DOHH2 (cell line): ENCODE measurements around the gene ITGB1BP2.
"Not testable (repeated sequence)": the region's sequence is repeated elsewhere in the genome, so short reads cannot be mapped to it uniquely, and the experiment has no call there.

Experiments used
- H3F3A ChIP-seq: fragments of 200-600 bp; sonication (generic), shearing (Covaris generic); 2 replicates; pipeline ENCODE4 v1.6.0; 2016; ENCODE audit warnings: antibody characterized with exemption, mild to moderate bottlenecking; ENCODE audit not compliant: control insufficient read depth, insufficient read depth
- H3K27ac ChIP-seq: fragments of 200-600 bp; sonication (generic); 2 replicates; pipeline ENCODE4 v1.5.1; 2014; ENCODE audit warnings: low read depth, mild to moderate bottlenecking, low read length, moderate library complexity
- H3K27me3 ChIP-seq: fragments of 200-600 bp; sonication (generic); 2 replicates; pipeline ENCODE4 v1.6.1; 2014; ENCODE audit warnings: mild to moderate bottlenecking, low read length, mixed read lengths; ENCODE audit not compliant: control insufficient read depth
- H3K36me3 ChIP-seq: fragments of 200-600 bp; sonication (generic); 2 replicates; pipeline ENCODE4 v1.6.1; 2014; ENCODE audit warnings: mild to moderate bottlenecking, low read length, moderate library complexity, mixed read lengths; ENCODE audit not compliant: control insufficient read depth
- H3K4me1 ChIP-seq: fragments of 200-600 bp; sonication (generic); 2 replicates; pipeline ENCODE4 v1.6.1; 2014; ENCODE audit warnings: mild to moderate bottlenecking, low read length, mixed read lengths; ENCODE audit not compliant: control insufficient read depth
- H3K4me2 ChIP-seq: fragments of 200-600 bp; sonication (generic); 2 replicates; pipeline ENCODE4 v1.6.0; 2014; ENCODE audit warnings: mild to moderate bottlenecking, low read length, moderate library complexity
- H3K4me3 ChIP-seq: fragments of 200-600 bp; sonication (generic); 2 replicates; pipeline ENCODE4 v1.5.1; 2014; ENCODE audit warnings: mild to moderate bottlenecking, low read length, mixed read lengths
- H3K79me2 ChIP-seq: fragments of 200-600 bp; sonication (generic); 2 replicates; pipeline ENCODE4 v1.6.1; 2014; ENCODE audit warnings: mild to moderate bottlenecking, low read length, mixed read lengths; ENCODE audit not compliant: control insufficient read depth
- H3K9me2 ChIP-seq: fragments of 200-600 bp; sonication (generic); replicated peaks from 2 replicates; pipeline ENCODE4 v1.6.1; 2014; ENCODE audit warnings: mild to moderate bottlenecking, low read length, mixed read lengths; ENCODE audit not compliant: control insufficient read depth
- H3K9me3 ChIP-seq: fragments of 200-600 bp; sonication (generic); 2 replicates; pipeline ENCODE4 v1.6.1; 2014; ENCODE audit warnings: antibody characterized with exemption, low read length, mixed read lengths; ENCODE audit not compliant: control insufficient read depth, insufficient read depth
- H4K20me1 ChIP-seq: fragments of 200-600 bp; sonication (generic); 2 replicates; pipeline ENCODE4 v1.6.0; 2014; ENCODE audit warnings: low read depth, mild to moderate bottlenecking, antibody characterized with exemption, low read length, moderate library complexity; ENCODE audit not compliant: control insufficient read depth, insufficient read depth
- CTCF ChIP-seq: fragments of 200-600 bp; sonication (generic); IDR thresholded peaks from one replicate; pipeline ENCODE4 v1.5.1; 2014; ENCODE audit warnings: antibody characterized with exemption, mild to moderate bottlenecking, low read depth, low read length; ENCODE audit not compliant: poor library complexity, severe bottlenecking
- EZH2phosphoT487 ChIP-seq: fragments of 200-600 bp; sonication (generic); IDR thresholded peaks from 2 replicates; pipeline ENCODE4 v1.6.1; 2017; ENCODE audit warnings: borderline replicate concordance, mild to moderate bottlenecking, antibody characterized with exemption, low read length, moderate library complexity, mixed read lengths

The ITGB1BP2 gene

GRCh38 chrX:71292669-71293365 lies 8.7 kb upstream of the ITGB1BP2 start:
- H3K27me3 ChIP-seq = no peaks in the 10 kb centered on the region
- H3F3A ChIP-seq = no peaks in the 10 kb centered on the region
- H4K20me1 ChIP-seq = no peaks in the 10 kb centered on the region
- H3K79me2 ChIP-seq = peaks cover 43% of the 10 kb centered on the region
- H3K4me3 ChIP-seq = no peak overlapping the region
- H3K9me2 ChIP-seq = no peaks in the 10 kb centered on the region
- no peaks in the 10 kb centered on the region for H3K9me3 ChIP-seq
- H3K36me3 ChIP-seq = peaks cover 81% of the 10 kb centered on the region
- no peak overlapping the region for H3K27ac ChIP-seq
- H3K4me1 ChIP-seq = no peaks in the 10 kb centered on the region
- no peak for TF ChIP-seq EZH2phosphoT487
- TF ChIP-seq CTCF = no peak
- no peak overlapping the region for H3K4me2 ChIP-seq

GRCh38 chrX:71296806-71297205 lies 4.7 kb upstream of the ITGB1BP2 start:
- Histone ChIP-seq H3F3A (0 out of 2 replicates have a peak, but pooled peaks cover 3% of the 10 kb centered on the region), H3K9me2 (no peaks in the 10 kb centered on the region), H3K79me2 (peaks cover 6% of the 10 kb centered on the region), H3K27me3 (no peaks in the 10 kb centered on the region), H3K9me3 (no peaks in the 10 kb centered on the region), H3K36me3 (peaks cover 86% of the 10 kb centered on the region), H4K20me1 (no peaks in the 10 kb centered on the region), H3K4me3 (no peak overlapping the region), H3K27ac (no peak overlapping the region), H3K4me2 (no peak overlapping the region), H3K4me1 (no peaks in the 10 kb centered on the region)
- TF ChIP-seq CTCF = no peak

- Histone ChIP-seq H3K4me2 (no peak overlapping the region), H3K9me3 (no peaks in the 10 kb centered on the region), H3K27ac (no peak overlapping the region), H3K36me3 (peaks cover 82% of the 10 kb centered on the region), H3F3A (0 out of 2 replicates have a peak, but pooled peaks cover 3% of the 10 kb centered on the region), H4K20me1 (no peaks in the 10 kb centered on the region), H3K4me3 (no peak overlapping the region), H3K79me2 (no peaks in the 10 kb centered on the region), H3K4me1 (no peaks in the 10 kb centered on the region), H3K9me2 (no peaks in the 10 kb centered on the region), H3K27me3 (no peaks in the 10 kb centered on the region)
- TF ChIP-seq EZH2phosphoT487 (no peak), CTCF (no peak)
These were observed 3.4 kb upstream of the ITGB1BP2 start for GRCh38 chrX:71298119-71298518.

DNA sequence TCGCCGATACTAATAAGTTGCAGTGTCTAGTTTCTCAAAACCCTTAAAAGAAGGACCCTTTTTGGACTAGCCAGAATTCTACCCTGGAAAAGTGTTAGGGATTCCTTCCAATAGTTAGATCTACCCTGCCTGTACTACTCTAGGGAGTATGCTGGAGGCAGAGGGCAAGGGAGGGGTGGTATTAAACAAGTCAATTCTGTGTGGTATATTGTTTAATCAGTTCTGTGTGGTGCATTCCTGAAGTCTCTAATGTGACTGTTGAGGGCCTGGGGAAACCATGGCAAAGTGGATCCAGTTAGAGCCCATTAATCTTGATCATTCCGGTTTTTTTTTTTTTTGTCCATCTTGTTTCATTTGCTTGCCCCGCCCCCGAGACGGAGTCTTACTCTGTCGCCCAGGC lies 1.5 kb upstream of the ITGB1BP2 start:
- H3K9me3 ChIP-seq, H3F3A ChIP-seq, H3K9me2 ChIP-seq, H3K4me1 ChIP-seq, H3K4me3 ChIP-seq, H3K27me3 ChIP-seq, H3K79me2 ChIP-seq, H3K4me2 ChIP-seq, H3K27ac ChIP-seq, H4K20me1 ChIP-seq: not testable (repeated sequence)
- H3K36me3 ChIP-seq = peaks cover 85% of the 10 kb centered on the region

- H3K9me3 ChIP-seq, H3K4me2 ChIP-seq, H3K27ac ChIP-seq, H3K27me3 ChIP-seq, H3K79me2 ChIP-seq, H3F3A ChIP-seq, H4K20me1 ChIP-seq, H3K9me2 ChIP-seq, H3K4me3 ChIP-seq, H3K4me1 ChIP-seq: not testable (repeated sequence)
- H3K36me3 ChIP-seq = peaks cover 88% of the 10 kb centered on the region
These were observed 1.1 kb upstream of the ITGB1BP2 start for GRCh38 chrX:71300495-71300894.
